ENCODE measurements around the gene KMT2E.
"Not testable (repeated sequence)": the region's sequence is repeated elsewhere in the genome, so short reads cannot be mapped to it uniquely, and the experiment has no call there.

The KMT2E gene

GRCh38 chr7:105011141-105011830, 2.7 kb upstream of the KMT2E start:
- peak; percentile 47 for DNase-seq

GRCh38 chr7:105011831-105012502, 2.0 kb upstream of the KMT2E start:
- DNase-seq = peak; percentile 51

- peak; percentile 99 for DNase-seq
Measured at GRCh38 chr7:105012503-105013220, 1.3 kb upstream of the KMT2E start.

- peak; percentile 98 for DNase-seq
Measured at GRCh38 chr7:105013221-105013815, 687 bp upstream of the KMT2E start.

GRCh38 chr7:105014693-105015389, 836 bp downstream of the KMT2E start:
- DNase-seq = peak; percentile 87

- peak; percentile 83 for DNase-seq
Measured at GRCh38 chr7:105015390-105015965, 1.5 kb downstream of the KMT2E start.

- DNase-seq = peak; percentile 51
Measured at GRCh38 chr7:105016068-105016708, 2.2 kb downstream of the KMT2E start.

GRCh38 chr7:105016709-105017656, 3.0 kb downstream of the KMT2E start:
- peak; percentile 46 for DNase-seq

- peak; percentile 76 for DNase-seq
Measured at GRCh38 chr7:105017657-105018365, 3.8 kb downstream of the KMT2E start.

GRCh38 chr7:105019269-105019668, 5.3 kb downstream of the KMT2E start:
- DNase-seq = no peak

GRCh38 chr7:105020926-105021325, 6.9 kb downstream of the KMT2E start:
- DNase-seq = no peak

- DNase-seq = peak; percentile 90
Measured at GRCh38 chr7:105021352-105021751, 7.3 kb downstream of the KMT2E start.

GRCh38 chr7:105021967-105022366, 8.0 kb downstream of the KMT2E start:
- DNase-seq = no peak

GRCh38 chr7:105022458-105022857, 8.5 kb downstream of the KMT2E start:
- no peak for DNase-seq

GRCh38 chr7:105024734-105025133, 10.7 kb downstream of the KMT2E start:
- DNase-seq = peak; percentile 94

GRCh38 chr7:105026750-105027149, 12.7 kb downstream of the KMT2E start:
- peak; percentile 39 for DNase-seq

GRCh38 chr7:105027176-105027853, 13.3 kb downstream of the KMT2E start:
- peak; percentile 12 for DNase-seq

GRCh38 chr7:105028004-105028403, 14.0 kb downstream of the KMT2E start:
- DNase-seq = no peak

GRCh38 chr7:105028941-105029340, 14.9 kb downstream of the KMT2E start:
- not testable (repeated sequence) for DNase-seq

Data from NCI-H69 (cell line).